ENCODE measurements around the gene SRSF8. TPM values are rescaled to one million over a fixed set of nuclear protein-coding genes. Genes with fewer than 3 reads are reported as not detected.
A peak's percentile ranks its signal among the peaks of the same experiment; 100 is the strongest.

SRSF8 gene
- total RNA-seq, 4 donors from 2014 or later: 24.3 to 70.6 (median 32.9) TPM

DNA sequence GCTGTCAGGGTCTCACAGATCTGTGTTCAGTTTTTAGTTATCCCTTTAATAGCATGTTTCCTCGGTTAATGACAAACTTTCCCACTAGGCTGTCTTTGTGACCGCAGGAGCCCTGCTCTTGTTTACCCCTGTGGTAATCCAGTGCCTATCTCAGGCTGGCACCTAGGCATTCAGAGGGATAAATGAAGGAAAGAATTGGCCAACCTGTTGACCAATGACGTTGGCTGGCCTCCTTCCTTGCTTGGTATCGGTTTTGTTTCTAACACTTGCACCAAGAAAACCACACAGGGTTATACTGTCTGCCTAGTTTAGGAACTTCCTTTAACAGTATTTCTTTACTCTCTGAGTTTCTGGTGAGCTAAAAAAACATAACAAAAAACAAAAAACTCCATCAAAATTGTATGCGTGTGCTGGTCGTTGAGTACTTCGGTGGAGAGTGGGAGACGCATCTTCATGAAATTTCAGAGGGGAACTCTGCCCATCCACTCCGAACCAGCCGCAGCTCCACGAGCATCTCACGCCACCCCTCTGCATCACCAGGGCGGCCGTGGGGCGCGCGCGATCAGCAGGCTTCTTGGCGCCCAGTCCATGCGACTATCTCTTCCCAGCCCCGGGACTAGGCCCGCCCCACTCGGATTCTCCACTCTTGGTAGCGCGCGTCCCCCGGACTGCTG, 22.4 kb downstream of the SRSF8 start:
- intact Hi-C loops (cut with DNase I; ENCODE audit: low total_unique reads): no loop called here
- Histone ChIP-seq H3K36me3 (no peaks in the 10 kb centered on the region), H3K4me3 (peak overlapping the region; percentile 60 to 92), H3K27me3 (no peaks in the 10 kb centered on the region), H3K9me3 (no peaks in the 10 kb centered on the region), H3K4me1 (peaks cover 4 to 6% of the 10 kb centered on the region in 2 donors), H3K27ac (peak overlapping the region; percentile 93 to 98)
- TF ChIP-seq, protein P1, sequence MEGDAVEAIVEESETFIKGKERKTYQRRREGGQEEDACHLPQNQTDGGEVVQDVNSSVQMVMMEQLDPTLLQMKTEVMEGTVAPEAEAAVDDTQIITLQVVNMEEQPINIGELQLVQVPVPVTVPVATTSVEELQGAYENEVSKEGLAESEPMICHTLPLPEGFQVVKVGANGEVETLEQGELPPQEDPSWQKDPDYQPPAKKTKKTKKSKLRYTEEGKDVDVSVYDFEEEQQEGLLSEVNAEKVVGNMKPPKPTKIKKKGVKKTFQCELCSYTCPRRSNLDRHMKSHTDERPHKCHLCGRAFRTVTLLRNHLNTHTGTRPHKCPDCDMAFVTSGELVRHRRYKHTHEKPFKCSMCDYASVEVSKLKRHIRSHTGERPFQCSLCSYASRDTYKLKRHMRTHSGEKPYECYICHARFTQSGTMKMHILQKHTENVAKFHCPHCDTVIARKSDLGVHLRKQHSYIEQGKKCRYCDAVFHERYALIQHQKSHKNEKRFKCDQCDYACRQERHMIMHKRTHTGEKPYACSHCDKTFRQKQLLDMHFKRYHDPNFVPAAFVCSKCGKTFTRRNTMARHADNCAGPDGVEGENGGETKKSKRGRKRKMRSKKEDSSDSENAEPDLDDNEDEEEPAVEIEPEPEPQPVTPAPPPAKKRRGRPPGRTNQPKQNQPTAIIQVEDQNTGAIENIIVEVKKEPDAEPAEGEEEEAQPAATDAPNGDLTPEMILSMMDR (IDR thresholded peaks at IDR 0.05): peak in 1 of 4 experiments; percentile 15
- TF ChIP-seq POLR2A (IDR thresholded peaks at IDR 0.05): no peak
- DNase-seq: no peak

DNA sequence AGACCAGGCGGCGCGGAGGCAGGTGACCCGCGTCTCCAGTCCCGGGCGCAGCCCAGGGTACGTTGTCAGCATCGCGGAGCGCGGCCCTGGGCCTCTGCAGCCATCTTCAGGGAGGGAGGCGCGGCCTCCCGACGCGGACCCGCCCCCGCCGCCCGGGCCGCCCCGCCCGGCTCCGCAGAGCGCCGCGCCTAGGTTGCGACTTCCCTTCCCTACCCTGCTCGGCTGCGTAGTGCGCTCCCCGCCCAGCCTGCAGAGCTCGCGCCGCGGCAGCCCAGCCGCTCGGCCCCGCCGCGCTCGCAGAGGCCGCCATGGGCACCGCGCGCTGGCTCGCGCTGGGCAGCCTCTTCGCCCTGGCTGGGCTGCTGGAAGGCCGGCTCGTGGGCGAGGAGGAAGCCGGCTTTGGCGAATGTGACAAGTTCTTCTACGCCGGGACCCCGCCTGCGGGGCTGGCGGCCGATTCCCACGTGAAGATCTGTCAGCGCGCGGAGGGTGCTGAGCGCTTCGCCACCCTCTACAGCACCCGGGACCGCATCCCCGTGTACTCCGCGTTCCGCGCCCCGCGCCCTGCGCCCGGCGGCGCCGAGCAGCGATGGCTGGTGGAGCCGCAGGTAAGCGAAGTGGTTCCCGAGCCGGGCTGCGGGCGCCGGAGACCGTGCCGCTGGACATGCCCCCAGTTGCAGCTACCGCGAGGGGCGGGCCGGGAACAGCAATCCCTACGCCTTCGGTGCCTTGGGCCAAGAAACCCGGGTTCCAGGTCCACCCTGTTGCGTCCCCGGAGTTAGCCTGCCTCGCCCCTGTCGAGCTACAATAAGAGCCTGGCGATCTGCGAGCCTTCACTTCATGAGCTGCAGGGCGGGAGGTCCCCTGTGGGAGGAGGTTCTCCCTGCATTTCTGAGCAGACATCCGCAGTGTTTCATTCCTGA, 23.2 kb downstream of the SRSF8 start, which contains the start of gene ENDOD1:
Gene ENDOD1 (plus strand): TSS at position 227 of the 923 bp plus-strand sequence. CDS start 82 bp downstream, at position 309.
- peak within 1 kb of the TSS; percentile 60 to 92 for H3K4me3 ChIP-seq
- H3K27me3 ChIP-seq: no peaks in the 10 kb centered on the region
- TF ChIP-seq POLR2A (IDR thresholded peaks at IDR 0.05): peak; percentile 91 to 92
- TF ChIP-seq, protein P1 (IDR thresholded peaks at IDR 0.05): peak in 1 of 4 experiments; percentile 27
- intact Hi-C loops (cut with DNase I; ENCODE audit: low total_unique reads): no loop called here
- H3K9me3 ChIP-seq: no peaks in the 10 kb centered on the region
- H3K27ac ChIP-seq: peak within 1 kb of the TSS; percentile 93 to 98
- peaks cover 4 to 8% of the 10 kb centered on the region in 2 donors for H3K4me1 ChIP-seq
- no peaks in the 10 kb centered on the region for H3K36me3 ChIP-seq
- DNase-seq: peak; percentile 73 to 84

DNA sequence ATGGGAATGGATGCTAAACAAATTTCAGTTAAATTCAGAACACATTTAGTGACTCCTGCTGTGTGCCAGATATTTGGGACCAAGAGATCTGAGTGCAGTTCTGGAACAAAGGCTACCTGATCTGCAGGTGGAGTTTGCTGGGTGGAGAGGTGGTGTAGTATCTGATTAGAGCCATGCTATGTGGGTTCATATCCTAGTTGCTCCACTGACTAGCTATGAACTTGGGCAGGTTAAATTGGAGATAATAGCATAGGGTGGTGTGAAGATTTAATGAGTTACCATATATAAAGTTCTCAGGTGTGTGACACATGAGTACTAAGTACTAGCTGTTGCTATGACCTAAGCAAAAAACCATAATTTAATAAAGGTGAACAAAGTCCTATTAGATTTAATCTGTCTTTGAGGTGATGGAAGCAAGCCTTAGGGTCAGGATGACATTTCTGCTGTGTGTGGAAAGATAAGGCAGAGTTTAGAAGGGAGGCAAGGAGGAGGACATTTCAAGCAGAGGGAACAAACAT, 25.0 kb downstream of the SRSF8 start:
- Histone ChIP-seq H3K4me3 (no peak overlapping the region), H3K27me3 (no peaks in the 10 kb centered on the region), H3K27ac (no peak overlapping the region), H3K9me3 (no peaks in the 10 kb centered on the region), H3K4me1 (peaks cover 4 to 8% of the 10 kb centered on the region in 2 donors), H3K36me3 (no peaks in the 10 kb centered on the region)
- intact Hi-C loops (cut with DNase I; ENCODE audit: low total_unique reads): no loop called here
- no peak for TF ChIP-seq POLR2A (IDR thresholded peaks at IDR 0.05)
- TF ChIP-seq, protein P1 (IDR thresholded peaks at IDR 0.05): no peak
- no peak for DNase-seq

DNA sequence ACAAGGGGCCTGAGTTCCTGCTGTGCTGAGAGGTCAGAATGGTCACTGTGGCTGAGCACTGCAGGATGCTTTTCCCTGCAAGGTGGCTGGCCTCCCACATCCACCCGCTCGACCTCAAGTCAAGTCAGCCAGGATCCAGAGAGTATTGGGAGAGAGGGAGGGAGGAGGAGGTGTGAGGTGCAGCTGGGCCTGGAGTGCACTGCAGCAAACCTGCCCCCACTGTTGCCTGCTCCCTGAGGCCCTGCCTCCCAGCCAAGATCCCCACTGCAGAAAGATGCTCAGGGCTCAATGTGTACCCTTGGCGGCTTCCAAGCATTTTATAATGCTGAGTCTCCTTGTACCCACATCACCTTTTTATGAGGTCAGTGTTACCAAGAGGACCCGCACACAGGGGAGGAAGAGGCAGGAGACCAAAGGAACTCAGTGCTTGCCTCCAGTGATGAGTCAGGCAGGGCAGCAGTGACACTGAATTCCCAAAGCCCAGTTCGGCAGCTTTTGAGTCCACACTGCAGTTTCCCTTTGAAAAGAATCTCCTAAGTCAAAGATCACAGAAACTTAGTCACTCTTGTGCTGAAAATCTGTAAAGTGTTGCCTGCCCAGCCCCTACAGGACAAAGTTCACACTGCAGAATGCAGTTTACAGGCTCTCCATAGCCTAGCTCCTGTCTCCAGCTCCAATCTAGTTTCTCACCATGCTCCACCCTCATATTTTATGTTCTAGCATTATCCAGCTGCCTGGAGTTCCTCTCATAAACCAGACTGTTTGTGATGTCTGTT, 26.0 kb downstream of the SRSF8 start:
- Histone ChIP-seq H3K27me3 (no peaks in the 10 kb centered on the region), H3K4me3 (no peak overlapping the region), H3K9me3 (no peaks in the 10 kb centered on the region), H3K27ac (no peak overlapping the region), H3K36me3 (no peaks in the 10 kb centered on the region), H3K4me1 (peaks cover 4 to 8% of the 10 kb centered on the region in 2 donors)
- DNase-seq: no peak
- TF ChIP-seq POLR2A (IDR thresholded peaks at IDR 0.05): no peak
- TF ChIP-seq, protein P1 (IDR thresholded peaks at IDR 0.05): peak in 3 of 4 experiments; percentile 10 to 35 (median 20)
- intact Hi-C loops (cut with DNase I; ENCODE audit: low total_unique reads): no loop called here

Data from uterus (tissue), 4 donors.